Panc1 (cell line): ENCODE data around the gene SLC25A6.

Experiments
- SIN3A ChIP-seq: IDR thresholded peaks from 2 replicates; pipeline ENCODE4 v1.6.1; 2012; ENCODE audit warnings: low read depth, mild to moderate bottlenecking, low read length, moderate library complexity, borderline replicate concordance; ENCODE audit not compliant: insufficient read depth
- TF ChIP-seq, protein P1 (sequence below): fragments of 450-650 bp; IDR thresholded peaks from 2 replicates; pipeline ENCODE4 v1.5.1; 2017; ENCODE audit warnings: mild to moderate bottlenecking

DNA sequence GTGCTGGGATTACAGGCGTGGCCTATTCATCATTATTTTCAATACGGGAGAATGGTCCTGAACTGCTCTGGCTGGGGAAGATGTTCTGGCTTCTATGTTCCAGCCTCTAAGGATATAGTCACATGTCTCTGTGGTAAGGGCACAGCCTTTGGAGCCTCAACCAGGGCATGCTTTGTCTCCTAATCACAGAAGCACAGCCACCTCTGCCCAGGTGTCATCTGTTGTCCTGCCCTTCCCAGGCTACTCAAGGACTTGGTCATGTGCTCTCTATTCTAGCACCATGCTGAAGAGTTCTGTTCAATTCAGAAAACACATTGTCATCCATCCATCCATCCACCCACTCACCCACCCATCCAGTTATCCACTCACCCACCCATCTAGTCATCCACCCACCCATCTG lies 31.3 kb upstream of the SLC25A6 start:
- TF ChIP-seq, protein P1, sequence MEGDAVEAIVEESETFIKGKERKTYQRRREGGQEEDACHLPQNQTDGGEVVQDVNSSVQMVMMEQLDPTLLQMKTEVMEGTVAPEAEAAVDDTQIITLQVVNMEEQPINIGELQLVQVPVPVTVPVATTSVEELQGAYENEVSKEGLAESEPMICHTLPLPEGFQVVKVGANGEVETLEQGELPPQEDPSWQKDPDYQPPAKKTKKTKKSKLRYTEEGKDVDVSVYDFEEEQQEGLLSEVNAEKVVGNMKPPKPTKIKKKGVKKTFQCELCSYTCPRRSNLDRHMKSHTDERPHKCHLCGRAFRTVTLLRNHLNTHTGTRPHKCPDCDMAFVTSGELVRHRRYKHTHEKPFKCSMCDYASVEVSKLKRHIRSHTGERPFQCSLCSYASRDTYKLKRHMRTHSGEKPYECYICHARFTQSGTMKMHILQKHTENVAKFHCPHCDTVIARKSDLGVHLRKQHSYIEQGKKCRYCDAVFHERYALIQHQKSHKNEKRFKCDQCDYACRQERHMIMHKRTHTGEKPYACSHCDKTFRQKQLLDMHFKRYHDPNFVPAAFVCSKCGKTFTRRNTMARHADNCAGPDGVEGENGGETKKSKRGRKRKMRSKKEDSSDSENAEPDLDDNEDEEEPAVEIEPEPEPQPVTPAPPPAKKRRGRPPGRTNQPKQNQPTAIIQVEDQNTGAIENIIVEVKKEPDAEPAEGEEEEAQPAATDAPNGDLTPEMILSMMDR = no peak
- TF ChIP-seq SIN3A = no peak
